Adrenal gland (tissue), 12 donors: ENCODE results near the gene SSH2. TPM values are rescaled to one million over a fixed set of nuclear protein-coding genes. Genes with fewer than 3 reads are reported as not detected.
A peak's percentile ranks its signal among the peaks of the same experiment; 100 is the strongest.

Experiments
- DNase-seq, 7 donors: peaks; one replicate each; pipeline ENCODE4 v3.0.0-alpha.2; 2019 to 2020
- H3K27ac ChIP-seq, 5 donors: fragments of 200-600 bp; sonication (generic) in 4 of 5; 1 replicate in 3 of 5; 2 replicates in 2 of 5; pipeline versions ENCODE4 v1.5.1 to v1.8.0; 2016 to 2020; ENCODE audit warnings: mild to moderate bottlenecking in 1 of 5
- H3K27me3 ChIP-seq: fragments of 200-600 bp; 2 replicates; pipeline ENCODE4 v1.8.0; 2021
- H3K36me3 ChIP-seq, 2 donors: fragments of 200-600 bp; replicated peaks in 1 of 2; 1 replicate in 1 of 2; 2 replicates in 1 of 2; pipeline versions ENCODE4 v1.5.1 to v1.8.0; 2018 to 2022
- H3K4me1 ChIP-seq, 2 donors: fragments of 200-600 bp; replicated peaks in 1 of 2; 1 replicate in 1 of 2; 2 replicates in 1 of 2; pipeline versions ENCODE4 v1.5.1 to v1.8.0; 2018 to 2021
- H3K4me3 ChIP-seq, 4 donors: fragments of 200-600 bp; sonication (generic) in 3 of 4; one replicate each; pipeline ENCODE4 v1.5.1; 2016 to 2018
- H3K9me3 ChIP-seq, 3 donors: fragments of 200-600 bp; sonication (generic) in 1 of 3; replicated peaks in 1 of 3; 1 replicate in 2 of 3; 2 replicates in 1 of 3; pipeline versions ENCODE4 v1.5.1 to v1.8.0; 2016 to 2021
- CTCF ChIP-seq, 6 experiments: fragments of 450-650 bp in 4 of 6; fragments of 200-600 bp in 2 of 6; sonication (generic) in 1 of 6; IDR thresholded peaks; 1 replicate in 5 of 6; 2 replicates in 1 of 6; pipeline versions ENCODE4 v1.5.1 to v1.8.0; 2016 to 2021; ENCODE audit warnings: antibody characterized with exemption in 6 of 6, mild to moderate bottlenecking in 2 of 6, moderate library complexity in 1 of 6
- POLR2A ChIP-seq, 2 donors: fragments of 450-650 bp; IDR thresholded peaks; one replicate each; pipeline ENCODE4 v1.6.1; 2017; ENCODE audit warnings: antibody characterized with exemption in 2 of 2, mild to moderate bottlenecking in 2 of 2, moderate library complexity in 1 of 2
- WGBS, 4 donors: extraction: QIAGEN DNeasy Blood & Tissue Kit in 2 of 4; methylation state at CpG; one replicate each; pipeline versions ENCODE4 v1.1.5 to v1.1.7; 2013 to 2017; 5-methylcytosine and 5-hydroxymethylcytosine counted together
- intact Hi-C, 2 donors: fragments of 100-400 bp; cut with DNase I; formaldehyde crosslinking; loops; one replicate each; pipeline versions ENCODE4 v1.14.1 to v1.15.0; 2022 to 2023
- polyA plus RNA-seq, 3 donors: library from polyadenylated mRNA; stranded (reverse); fragments of 200-250 nt in 2 of 3; fragments of 350-450 nt in 1 of 3; fragmentation: Illumina TruSeq in 1 of 3; extraction: RNeasy Lipid Tissue Mini Kit (QIAGEN cat#74804) in 1 of 3; gene quantifications; one replicate each; pipeline ENCODE4 v1.2.3, GENCODE V29; 2013 to 2014
- small RNA-seq, 2 donors: library from RNA; depleted of rRNA; stranded (forward); fragments of <200 nt; gene quantifications; one replicate each; pipeline ENCODE3, GENCODE V24; 2016
- total RNA-seq, 9 donors: library from RNA; depleted of rRNA in 4 of 9; stranded (reverse); fragments of >200 nt in 4 of 9; fragments of 120-200 nt in 1 of 9; fragmentation: NEBNext Ultra II Directional in 1 of 9; extraction: Animal tissue kit (Norgen Biotek cat#: 25700) in 1 of 9; gene quantifications; one replicate each; pipeline versions ENCODE4 v1.1.0 to v1.2.4, GENCODE V29; 2013 to 2023
- donor health status: healthy with polysubstance abuse.
- donor health status: Bipolar disorder and iron deficiency.
- donor health status: DM: yes; HTN: yes; CAD: no.
- donor health status: DM: no; HTN: no; CAD: no.
- donor health status: DM: no; HTN: no; CAD: no.
- donor health status: DM: yes; HTN: yes; CAD: no.

Gene SSH2
- total and polyA plus RNA-seq, 12 donors, result 7.6 to 35.8 (median 20.8) TPM

- Histone ChIP-seq H3K4me3 (no peak overlapping the region), H3K4me1 (peaks cover 5 to 6% of the 10 kb centered on the region in 2 donors), H3K9me3 (no peaks in the 10 kb centered on the region), H3K36me3 (peaks cover 0 to 60% of the 10 kb centered on the region in 2 donors), H3K27ac (peak overlapping the region in 1 of 5 donors; percentile 40), H3K27me3 (no peaks in the 10 kb centered on the region)
- intact Hi-C loops, result loop anchor here in 1 of 2 donors (5.0 kb wide), 1 partner anchor 35 kb away; no protein-coding TSS in a partner anchor
- DNase-seq, result peak in 1 of 7 donors; percentile 21
- 64 to 81% (median 76%) methylated on average over 3 to 22 of the region's 22 CpGs for WGBS, 4 donors
- no peak for TF ChIP-seq CTCF (IDR thresholded peaks at IDR 0.05)
- TF ChIP-seq POLR2A (IDR thresholded peaks at IDR 0.05), result no peak
Observed at GRCh38 chr17:29577385-29578211, 352.4 kb downstream of the SSH2 start.

- Histone ChIP-seq H3K27ac (peak overlapping the region in 1 of 5 donors; percentile 40), H3K4me3 (no peak overlapping the region), H3K9me3 (no peaks in the 10 kb centered on the region), H3K36me3 (peaks cover 0 to 54% of the 10 kb centered on the region in 2 donors), H3K27me3 (no peaks in the 10 kb centered on the region), H3K4me1 (peaks cover 11 to 12% of the 10 kb centered on the region in 2 donors)
- TF ChIP-seq POLR2A (IDR thresholded peaks at IDR 0.05) (no peak), CTCF (IDR thresholded peaks at IDR 0.05) (no peak)
- peak in 1 of 7 donors; percentile 22 for DNase-seq
- 95 to 100% (median 96%) methylated on average over 1 to 9 of the region's 9 CpGs for WGBS, 4 donors
- intact Hi-C loops, result loop anchor here in 1 of 2 donors (5.0 kb wide), 1 partner anchor 35 kb away; no protein-coding TSS in a partner anchor
Observed at GRCh38 chr17:29577001-29577370, 353.0 kb downstream of the SSH2 start.

- Histone ChIP-seq H3K27me3 (no peaks in the 10 kb centered on the region), H3K9me3 (no peaks in the 10 kb centered on the region), H3K27ac (no peak overlapping the region), H3K4me1 (peaks cover 14 to 16% of the 10 kb centered on the region in 2 donors), H3K4me3 (no peak overlapping the region), H3K36me3 (peaks cover 0 to 52% of the 10 kb centered on the region in 2 donors)
- TF ChIP-seq CTCF (IDR thresholded peaks at IDR 0.05), result no peak
- TF ChIP-seq POLR2A (IDR thresholded peaks at IDR 0.05), result no peak
- 90 to 94% (median 92%) methylated on average over 13 to 37 of the region's 37 CpGs for WGBS, 4 donors
- intact Hi-C loops, result loop anchor here in 1 of 2 donors (5.0 kb wide), 1 partner anchor 36 kb away; no protein-coding TSS in a partner anchor
- peak in 2 of 7 donors; percentile 15 to 17 for DNase-seq
Observed at GRCh38 chr17:29576214-29577000, 353.6 kb downstream of the SSH2 start.

Small RNA genes within 50 kb of the gene (small RNA-seq; reads per million reads assigned to genes)
- 0 reads per million in 2 donors for gene RF00156
- 0 reads per million in 2 donors for gene RF01210
- gene RNU6-920P, result 0 reads per million in 2 donors

Other genes starting within 250 kb of the SSH2 start
- gene EFCAB5, start 11.4 kb upstream of the SSH2 start, total RNA-seq, result 1 to 10 TPM in 1 of 9 donors, under 1 TPM in 2, not detected in 6; 0.18 to 1.4 (median 0.76) TPM
- gene EFCAB5, start 11.4 kb upstream of the SSH2 start, polyA plus RNA-seq, result under 1 TPM; 0.03 to 0.20 (median 0.08) TPM
- gene NSRP1, start 186.6 kb upstream of the SSH2 start, total RNA-seq, result 10 to 100 TPM in 8 of 9 donors, 1 to 10 TPM in 1; 8.9 to 60.6 (median 21.2) TPM
- 10 to 100 TPM; 19.2 to 63.6 (median 36.0) TPM for gene NSRP1, start 186.6 kb upstream of the SSH2 start, polyA plus RNA-seq